ENCODE results near the gene TGM1. TPM values are rescaled to one million over a fixed set of nuclear protein-coding genes. Genes with fewer than 3 reads are reported as not detected.

TGM1 gene
- 2.0 TPM for polyA plus RNA-seq (2012; ENCODE audit: insufficient read depth, insufficient read length, low read depth)

DNA sequence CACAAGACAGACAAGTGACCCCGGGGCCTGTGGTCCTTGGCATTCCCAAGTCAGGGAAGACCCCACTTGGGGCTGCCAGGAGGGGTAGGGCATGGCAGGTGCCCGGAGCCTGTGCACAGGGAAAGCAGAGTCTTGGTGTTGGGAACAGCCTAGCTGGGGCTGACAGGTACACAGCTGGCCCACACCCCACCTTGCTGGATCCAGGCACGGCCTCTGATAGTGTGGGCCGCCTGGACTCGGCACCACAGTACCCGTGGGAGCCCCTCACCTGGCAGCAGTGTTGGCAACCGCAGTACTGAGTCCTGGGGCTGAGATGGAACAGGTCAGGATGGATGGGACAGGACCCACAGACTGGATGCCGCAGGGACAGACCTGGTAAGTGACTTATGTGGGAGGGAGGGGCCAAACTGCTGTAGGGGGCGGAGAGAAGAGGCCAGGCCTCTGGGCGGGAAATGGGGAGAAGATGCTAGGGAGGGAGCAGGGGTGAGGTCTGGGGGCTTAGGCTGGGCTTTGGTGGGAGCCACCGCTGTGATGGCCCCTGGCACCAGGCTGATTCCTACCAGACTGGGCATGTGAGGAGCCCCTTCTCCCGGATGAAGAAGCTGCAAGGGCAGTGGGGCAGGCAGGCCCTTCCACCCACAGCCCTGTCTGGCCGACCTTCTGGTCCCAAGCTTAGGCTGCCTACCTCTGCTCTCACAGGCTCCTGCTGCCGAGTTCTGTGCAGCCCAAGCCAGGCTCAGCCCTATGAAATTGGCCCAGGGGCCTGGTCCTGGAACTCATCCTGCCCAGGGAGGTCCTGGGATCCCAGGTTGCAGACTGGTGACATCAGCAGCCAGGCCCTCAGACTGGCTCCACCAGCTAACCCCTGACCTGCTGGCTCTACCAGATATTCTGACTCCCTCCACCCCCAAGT lies at the start of gene TGM1:
TSS of gene TGM1 (minus strand) at position 357 of the 913 bp plus-strand sequence. CDS start 825 bp downstream, outside the sequence.
- no peak for DNase-seq
- Histone ChIP-seq H3K4me1 (no peaks in the 10 kb centered on the region), H3K36me3 (no peaks in the 10 kb centered on the region), H3K4me3 (ENCODE audit: low read depth, low read length) (no peak within 1 kb of the TSS), H3K27me3 (no peaks in the 10 kb centered on the region), H3K9me3 (no peaks in the 10 kb centered on the region)
- TF ChIP-seq, protein P1, sequence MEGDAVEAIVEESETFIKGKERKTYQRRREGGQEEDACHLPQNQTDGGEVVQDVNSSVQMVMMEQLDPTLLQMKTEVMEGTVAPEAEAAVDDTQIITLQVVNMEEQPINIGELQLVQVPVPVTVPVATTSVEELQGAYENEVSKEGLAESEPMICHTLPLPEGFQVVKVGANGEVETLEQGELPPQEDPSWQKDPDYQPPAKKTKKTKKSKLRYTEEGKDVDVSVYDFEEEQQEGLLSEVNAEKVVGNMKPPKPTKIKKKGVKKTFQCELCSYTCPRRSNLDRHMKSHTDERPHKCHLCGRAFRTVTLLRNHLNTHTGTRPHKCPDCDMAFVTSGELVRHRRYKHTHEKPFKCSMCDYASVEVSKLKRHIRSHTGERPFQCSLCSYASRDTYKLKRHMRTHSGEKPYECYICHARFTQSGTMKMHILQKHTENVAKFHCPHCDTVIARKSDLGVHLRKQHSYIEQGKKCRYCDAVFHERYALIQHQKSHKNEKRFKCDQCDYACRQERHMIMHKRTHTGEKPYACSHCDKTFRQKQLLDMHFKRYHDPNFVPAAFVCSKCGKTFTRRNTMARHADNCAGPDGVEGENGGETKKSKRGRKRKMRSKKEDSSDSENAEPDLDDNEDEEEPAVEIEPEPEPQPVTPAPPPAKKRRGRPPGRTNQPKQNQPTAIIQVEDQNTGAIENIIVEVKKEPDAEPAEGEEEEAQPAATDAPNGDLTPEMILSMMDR (IDR thresholded peaks at IDR 0.05; ENCODE audit: low read depth, low read length): no peak

DNA sequence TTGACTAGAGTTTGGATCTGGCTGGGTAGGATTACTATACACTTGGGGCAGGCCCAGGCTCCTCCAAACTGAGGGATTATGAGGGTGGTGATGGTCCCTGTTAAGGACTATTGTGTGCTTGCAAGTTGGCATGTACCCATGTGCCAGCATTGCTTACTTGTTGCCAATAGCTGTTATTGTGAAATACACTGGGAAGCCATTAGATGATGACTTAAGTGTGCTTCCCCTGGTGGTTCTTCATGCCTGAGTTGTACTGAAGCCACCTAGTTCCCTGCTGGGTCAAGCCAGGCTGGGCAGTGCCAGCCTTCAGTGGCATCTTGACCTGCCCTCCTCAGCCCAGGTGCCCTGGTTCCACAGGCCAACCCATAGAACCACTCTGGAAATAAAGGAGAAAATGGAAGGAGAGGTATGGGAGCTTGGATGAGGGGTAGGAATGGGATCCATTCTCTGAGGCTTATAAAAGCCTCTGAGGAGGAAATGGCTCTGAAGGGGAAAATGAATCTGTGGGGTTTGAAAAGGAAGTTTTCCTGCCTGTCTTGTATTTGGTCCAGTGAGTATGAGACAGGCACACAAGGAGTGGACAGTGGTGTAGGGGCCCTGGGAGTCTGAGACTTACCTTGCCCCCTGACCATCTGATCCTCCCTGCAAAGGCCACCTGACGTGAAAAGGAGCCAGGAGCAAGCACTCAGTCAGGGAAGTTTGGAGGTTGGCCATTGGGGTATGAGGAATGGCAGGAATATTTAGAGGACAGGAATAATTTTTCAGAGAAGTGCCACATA lies 49.0 kb upstream of the TGM1 start:
- peaks cover 16% of the 10 kb centered on the region for H3K27me3 ChIP-seq
- DNase-seq: no peak
- peaks cover 10% of the 10 kb centered on the region for H3K9me3 ChIP-seq
- H3K4me3 ChIP-seq (ENCODE audit: low read depth, low read length): no peak overlapping the region
- TF ChIP-seq, protein P1 (IDR thresholded peaks at IDR 0.05; ENCODE audit: low read depth, low read length): no peak
- H3K36me3 ChIP-seq: peaks cover 18% of the 10 kb centered on the region
- H3K4me1 ChIP-seq: peaks cover 3% of the 10 kb centered on the region

DNA sequence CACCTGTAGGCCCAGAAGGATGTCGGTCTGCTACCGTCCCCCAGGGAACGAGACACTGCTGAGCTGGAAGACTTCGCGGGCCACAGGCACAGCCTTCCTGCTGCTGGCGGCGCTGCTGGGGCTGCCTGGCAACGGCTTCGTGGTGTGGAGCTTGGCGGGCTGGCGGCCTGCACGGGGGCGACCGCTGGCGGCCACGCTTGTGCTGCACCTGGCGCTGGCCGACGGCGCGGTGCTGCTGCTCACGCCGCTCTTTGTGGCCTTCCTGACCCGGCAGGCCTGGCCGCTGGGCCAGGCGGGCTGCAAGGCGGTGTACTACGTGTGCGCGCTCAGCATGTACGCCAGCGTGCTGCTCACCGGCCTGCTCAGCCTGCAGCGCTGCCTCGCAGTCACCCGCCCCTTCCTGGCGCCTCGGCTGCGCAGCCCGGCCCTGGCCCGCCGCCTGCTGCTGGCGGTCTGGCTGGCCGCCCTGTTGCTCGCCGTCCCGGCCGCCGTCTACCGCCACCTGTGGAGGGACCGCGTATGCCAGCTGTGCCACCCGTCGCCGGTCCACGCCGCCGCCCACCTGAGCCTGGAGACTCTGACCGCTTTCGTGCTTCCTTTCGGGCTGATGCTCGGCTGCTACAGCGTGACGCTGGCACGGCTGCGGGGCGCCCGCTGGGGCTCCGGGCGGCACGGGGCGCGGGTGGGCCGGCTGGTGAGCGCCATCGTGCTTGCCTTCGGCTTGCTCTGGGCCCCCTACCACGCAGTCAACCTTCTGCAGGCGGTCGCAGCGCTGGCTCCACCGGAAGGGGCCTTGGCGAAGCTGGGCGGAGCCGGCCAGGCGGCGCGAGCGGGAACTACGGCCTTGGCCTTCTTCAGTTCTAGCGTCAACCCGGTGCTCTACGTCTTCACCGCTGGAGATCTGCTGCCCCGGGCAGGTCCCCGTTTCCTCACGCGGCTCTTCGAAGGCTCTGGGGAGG lies 47.9 kb upstream of the TGM1 start, which contains the start of gene LTB4R:
TSS of gene LTB4R (plus strand) at position 857 of the 959 bp plus-strand sequence. CDS start 4,150 bp downstream, outside the sequence.
- Histone ChIP-seq H3K36me3 (peaks cover 24% of the 10 kb centered on the region), H3K4me3 (ENCODE audit: low read depth, low read length) (no peak within 1 kb of the TSS), H3K27me3 (peaks cover 5% of the 10 kb centered on the region), H3K4me1 (peaks cover under 1% of the 10 kb centered on the region; the same call in 1 of the 2 replicates), H3K9me3 (peaks cover 2% of the 10 kb centered on the region)
- TF ChIP-seq, protein P1 (IDR thresholded peaks at IDR 0.05; ENCODE audit: low read depth, low read length): no peak
- DNase-seq: no peak

DNA sequence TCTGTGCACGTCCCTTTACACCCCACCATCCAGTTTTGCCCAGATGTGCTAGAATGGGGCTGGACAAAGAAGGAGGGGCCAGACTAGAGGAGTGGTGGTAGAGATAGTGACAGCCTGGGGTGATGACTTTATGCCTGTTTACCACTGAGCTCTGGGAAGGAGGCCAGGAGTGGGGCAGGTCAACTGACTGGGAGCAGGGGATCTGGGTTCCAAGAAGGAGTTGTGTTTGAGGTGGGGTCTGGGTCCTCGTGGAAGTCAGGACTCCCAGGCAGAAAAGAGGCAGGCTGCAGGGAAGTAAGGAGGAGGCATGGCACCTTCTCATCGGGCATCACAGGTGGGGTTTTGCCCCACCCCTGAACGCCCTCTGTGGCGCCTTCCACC lies 47.3 kb upstream of the TGM1 start:
- Histone ChIP-seq H3K4me1 (no peaks in the 10 kb centered on the region), H3K4me3 (ENCODE audit: low read depth, low read length) (no peak overlapping the region), H3K36me3 (peaks cover 31% of the 10 kb centered on the region), H3K27me3 (no peaks in the 10 kb centered on the region; the same call in 1 of the 2 replicates), H3K9me3 (no peaks in the 10 kb centered on the region)
- TF ChIP-seq, protein P1 (IDR thresholded peaks at IDR 0.05; ENCODE audit: low read depth, low read length): no peak
- DNase-seq: no peak

DNA sequence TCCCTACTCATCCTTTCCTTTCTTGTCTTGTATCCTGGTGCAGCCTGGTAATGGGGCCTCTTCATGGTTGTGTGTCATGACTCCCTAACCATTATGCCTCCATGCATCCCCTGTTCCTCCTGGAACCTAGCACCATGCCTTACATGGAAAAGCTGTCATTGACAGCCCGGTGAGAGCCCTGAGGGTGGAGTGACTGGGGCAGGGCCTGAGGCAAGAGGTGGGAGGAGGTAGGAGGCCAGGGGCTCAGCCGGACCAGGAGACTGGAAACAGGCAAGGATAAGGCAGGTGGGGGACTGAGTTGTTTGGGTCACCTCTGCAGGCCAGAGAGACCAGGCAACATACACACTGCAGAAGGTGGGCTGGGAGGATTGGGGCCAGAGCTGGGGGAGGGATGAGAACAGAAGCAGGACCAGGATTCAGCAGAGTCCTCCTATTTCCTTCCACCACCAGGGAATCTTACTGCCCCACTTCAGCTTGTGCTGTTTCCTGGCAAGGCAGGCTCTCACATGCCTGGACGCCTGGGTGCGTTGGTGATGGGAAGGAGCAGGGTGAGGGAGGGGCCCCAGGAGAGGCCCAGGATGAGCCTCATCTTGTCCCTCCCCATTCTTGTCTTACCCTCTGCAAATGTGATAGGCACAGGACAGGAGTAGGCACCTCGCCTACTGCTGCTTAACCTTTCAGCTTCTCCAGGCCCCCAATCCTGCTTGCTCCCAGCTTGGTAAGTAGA lies 46.7 kb upstream of the TGM1 start, which contains the start of gene LTB4R2:
TSS of gene LTB4R2 (plus strand) at position 603 of the 727 bp plus-strand sequence. CDS start 525 bp downstream, outside the sequence.
- TF ChIP-seq, protein P1 (IDR thresholded peaks at IDR 0.05; ENCODE audit: low read depth, low read length): no peak
- no peak for DNase-seq
- H3K27me3 ChIP-seq: no peaks in the 10 kb centered on the region
- no peaks in the 10 kb centered on the region for H3K4me1 ChIP-seq
- no peak within 1 kb of the TSS for H3K4me3 ChIP-seq (ENCODE audit: low read depth, low read length)
- H3K9me3 ChIP-seq: no peaks in the 10 kb centered on the region
- peaks cover 36% of the 10 kb centered on the region for H3K36me3 ChIP-seq

All from BE2C (cell line).